ENCODE results near the gene GDPGP1.

- TF ChIP-seq POLR2A (IDR thresholded peaks at IDR 0.05; ENCODE audit: low read length) (no peak), GATA1 (IDR thresholded peaks at IDR 0.05; ENCODE audit: low read depth, low read length) (no peak)
Observed at GRCh38 chr15:90208356-90208755, 25.7 kb upstream of the GDPGP1 start.

All from erythroblast (primary cell).